OCI-LY7 (cell line): ENCODE results near the gene XRCC6. TPM values are rescaled to one million over a fixed set of nuclear protein-coding genes. Genes with fewer than 3 reads are reported as not detected.

ENCODE experiments used
- BruUV-seq: library from RNA; stranded (reverse); fragments of 400-500 nt; replicated peaks from 2 replicates; lab custom pipeline; 2021; lab: Mats Ljungman, UMichigan
- CTCF ChIA-PET: fragments of 300-600 bp; sonication (Branson Sonifier 250); formaldehyde crosslinking; loops from one replicate; lab custom pipeline; 2022; ENCODE audit warnings: antibody characterized with exemption; ENCODE audit not compliant: unreplicated experiment; lab: Charles Lee
- POLR2A ChIA-PET: fragments of 300-600 bp; sonication (Branson Sonifier 250); formaldehyde crosslinking; loops from one replicate; lab custom pipeline; 2022; ENCODE audit warnings: antibody characterized with exemption; lab: Charles Lee
- DNase-seq: peaks from one replicate; pipeline ENCODE4 v3.0.0-alpha.2; 2015; ENCODE audit warnings: low spot score
- H2AFZ ChIP-seq: fragments of 200-600 bp; sonication (generic), shearing (Covaris generic); 2 replicates; pipeline ENCODE4 v1.6.1; 2014; ENCODE audit warnings: mild to moderate bottlenecking, antibody characterized with exemption, low read length, moderate library complexity
- H3K27ac ChIP-seq: fragments of 200-600 bp; sonication (generic); 2 replicates; pipeline ENCODE4 v1.5.1; 2014; ENCODE audit warnings: mixed run types, low read depth, mild to moderate bottlenecking, moderate library complexity, low read length, inconsistent platforms; ENCODE audit not compliant: poor library complexity, severe bottlenecking
- H3K36me3 ChIP-seq: fragments of 200-600 bp; sonication (generic); 2 replicates; pipeline ENCODE4 v1.6.1; 2014; ENCODE audit warnings: mild to moderate bottlenecking, antibody characterized with exemption, low read length, moderate library complexity, mixed read lengths; ENCODE audit not compliant: insufficient read depth
- H3K4me1 ChIP-seq: fragments of 200-600 bp; sonication (generic); 2 replicates; pipeline ENCODE4 v1.5.1; 2014; ENCODE audit warnings: mild to moderate bottlenecking, low read length; ENCODE audit not compliant: insufficient read depth, poor library complexity, severe bottlenecking
- H3K4me2 ChIP-seq: fragments of 200-600 bp; sonication (generic); 2 replicates; pipeline ENCODE4 v1.6.1; 2014; ENCODE audit warnings: mild to moderate bottlenecking, low read length
- H3K4me3 ChIP-seq: fragments of 200-600 bp; sonication (generic); 2 replicates; pipeline ENCODE4 v1.5.1; 2014; ENCODE audit warnings: mild to moderate bottlenecking, low read depth, low read length; ENCODE audit not compliant: poor library complexity, severe bottlenecking
- H3K79me2 ChIP-seq: fragments of 200-600 bp; sonication (generic); 2 replicates; pipeline ENCODE4 v1.6.1; 2016; ENCODE audit warnings: low read depth, mild to moderate bottlenecking, low read length, moderate library complexity, mixed read lengths; ENCODE audit not compliant: insufficient read depth
- H3K9me2 ChIP-seq: fragments of 200-600 bp; sonication (generic); 2 replicates; pipeline ENCODE4 v1.6.1; 2016; ENCODE audit warnings: mild to moderate bottlenecking, low read length, mixed read lengths; ENCODE audit not compliant: insufficient read depth
- H3K9me3 ChIP-seq: fragments of 200-600 bp; sonication (generic); 2 replicates; pipeline ENCODE4 v1.6.1; 2014; ENCODE audit warnings: mild to moderate bottlenecking, mixed run types, low read length, mixed read lengths
- H4K20me1 ChIP-seq: fragments of 200-600 bp; sonication (generic); 2 replicates; pipeline ENCODE4 v1.6.1; 2014; ENCODE audit warnings: mild to moderate bottlenecking, antibody characterized with exemption, low read length, moderate library complexity, mixed read lengths; ENCODE audit not compliant: insufficient read depth
- CTCF ChIP-seq: fragments of 200-600 bp; sonication (generic); conservative IDR thresholded peaks from 2 replicates; pipeline ENCODE4 v1.5.1; 2014; ENCODE audit warnings: mild to moderate bottlenecking, antibody characterized with exemption, low read length, moderate library complexity, mixed read lengths
- EZH2phosphoT487 ChIP-seq: fragments of 200-600 bp; sonication (generic); IDR thresholded peaks from 2 replicates; pipeline ENCODE4 v1.6.1; 2018; ENCODE audit warnings: low read depth, borderline replicate concordance, mild to moderate bottlenecking, mixed run types, antibody characterized with exemption, low read length, moderate library complexity, mixed read lengths
- intact Hi-C: fragments of 100-400 bp; cut with micrococcal nuclease; formaldehyde crosslinking; loops from one replicate; pipeline ENCODE4 v1.10.0; 2022; ENCODE audit not compliant: unreplicated experiment
- total RNA-seq, 2 experiments: library from RNA; depleted of rRNA in 1 of 2; stranded (reverse); fragments of >200 nt in 1 of 2; shearing (Covaris generic) in 1 of 2; gene quantifications; 2 replicates each; pipeline ENCODE4 v1.2.3, GENCODE V29; 2014 to 2022

XRCC6 gene
- total RNA-seq, 2 experiments from 2014 or later: 378 to 426 TPM

- CTCF ChIA-PET: interaction anchor here (0.8 to 1.0 kb wide), 2 partner anchors 22 to 248 kb away, joined by 3 to 5 read pairs; no protein-coding TSS in a partner anchor
- Histone ChIP-seq H4K20me1 (no peaks in the 10 kb centered on the region), H3K9me3 (no peaks in the 10 kb centered on the region), H3K79me2 (peaks cover 50% of the 10 kb centered on the region), H3K4me2 (peak within 1 kb of the TSS; percentile 97), H3K4me1 (peaks cover 33% of the 10 kb centered on the region), H3K36me3 (peaks cover 16% of the 10 kb centered on the region), H3K27ac (peak within 1 kb of the TSS; percentile 83), H3K9me2 (no peaks in the 10 kb centered on the region), H2AFZ (peak within 1 kb of the TSS; percentile 90), H3K4me3 (peak within 1 kb of the TSS; percentile 87)
- no TSS peak for BruUV-seq
- intact Hi-C loops: loop anchor here (2.0 kb wide), 2 partner anchors 22 to 258 kb away; partner anchors contain the start of gene CENPM
- POLR2A ChIA-PET: interaction anchor here (0.5 to 1.3 kb wide), 5 partner anchors 9 to 701 kb away, joined by 3 to 6 read pairs (median 4); no protein-coding TSS in a partner anchor
- TF ChIP-seq EZH2phosphoT487 (no peak), CTCF (no peak)
- peak; percentile 97 for DNase-seq
Observed at GRCh38 chr22:41688365-41689211, 67.5 kb downstream of the XRCC6 start, which contains the start of gene SNU13. SNU13 (minus strand) TSS chr22:41688867; CDS start chr22:41688796, 71 bp downstream.

DNA sequence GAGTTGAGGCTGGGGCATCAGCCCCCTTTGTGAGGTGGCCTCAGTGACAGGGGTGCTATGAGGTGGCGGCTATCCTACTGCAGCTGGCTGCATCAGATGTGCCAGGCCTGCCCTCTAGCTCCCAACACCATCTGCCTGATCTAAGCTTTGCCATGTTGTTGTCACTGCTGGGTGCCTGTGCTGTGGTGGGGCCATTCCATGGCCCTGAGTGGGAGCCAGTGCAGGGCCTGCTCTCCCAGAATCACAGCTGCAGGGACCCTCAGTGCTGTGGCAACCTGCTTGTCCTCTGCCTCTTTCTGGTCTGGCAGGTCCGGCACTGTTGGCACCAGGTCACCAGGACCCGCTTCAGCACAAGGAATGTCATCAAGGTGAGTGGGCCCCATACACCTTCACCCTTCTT lies 69.4 kb downstream of the XRCC6 start:
- BruUV-seq: no TSS peak
- intact Hi-C loops: no loop called here
- Histone ChIP-seq H3K4me2 (no peak overlapping the region), H3K36me3 (peaks cover 4% of the 10 kb centered on the region; the same call in 1 of the 2 replicates), H3K4me1 (peaks cover 26% of the 10 kb centered on the region), H4K20me1 (no peaks in the 10 kb centered on the region), H2AFZ (no peak overlapping the region), H3K79me2 (peaks cover 31% of the 10 kb centered on the region), H3K9me3 (no peaks in the 10 kb centered on the region), H3K9me2 (no peaks in the 10 kb centered on the region), H3K4me3 (no peak overlapping the region), H3K27ac (no peak overlapping the region)
- ChIA-PET CTCF (no interaction called here), POLR2A (no interaction called here)
- no peak for TF ChIP-seq CTCF
- no peak for TF ChIP-seq EZH2phosphoT487
- no peak for DNase-seq

- Histone ChIP-seq H3K4me2 (no peak overlapping the region), H3K4me3 (no peak overlapping the region), H3K79me2 (no peaks in the 10 kb centered on the region), H4K20me1 (no peaks in the 10 kb centered on the region), H3K27ac (no peak overlapping the region), H3K36me3 (no peaks in the 10 kb centered on the region), H3K4me1 (peaks cover 15% of the 10 kb centered on the region), H3K9me2 (no peaks in the 10 kb centered on the region), H2AFZ (no peak overlapping the region), H3K9me3 (no peaks in the 10 kb centered on the region)
- CTCF ChIA-PET: no interaction called here
- DNase-seq: no peak
- TF ChIP-seq EZH2phosphoT487 (no peak), CTCF (no peak)
- BruUV-seq: no TSS peak
- POLR2A ChIA-PET: no interaction called here
- intact Hi-C loops: loop anchor here (5.0 kb wide), 4 partner anchors 52 to 217 kb away; partner anchors contain the start of gene CCDC134
Observed at GRCh38 chr22:41695211-41695610, 74.1 kb downstream of the XRCC6 start.
